Endothelial cell (in vitro differentiated cells): ENCODE results near the gene LRRC39. TPM values are rescaled to one million over a fixed set of nuclear protein-coding genes. Genes with fewer than 3 reads are reported as not detected.

Experiments used
- DNase-seq: peaks from one replicate; pipeline ENCODE4 v3.0.0; 2021; ENCODE audit warnings: low spot score
- H3K27ac Mint-ChIP-seq: one replicate; pipeline ENCODE4 v1.8.0; 2021; ENCODE audit warnings: mixed read lengths, inconsistent platforms; ENCODE audit not compliant: unreplicated experiment
- H3K27me3 Mint-ChIP-seq: one replicate; pipeline ENCODE4 v1.8.0; 2021; ENCODE audit warnings: mild to moderate bottlenecking, moderate library complexity, mixed read lengths, inconsistent platforms; ENCODE audit not compliant: unreplicated experiment
- H3K36me3 Mint-ChIP-seq: one replicate; pipeline ENCODE4 v1.8.0; 2021; ENCODE audit warnings: mild to moderate bottlenecking, low read depth, mixed read lengths, inconsistent platforms; ENCODE audit not compliant: unreplicated experiment
- H3K4me1 Mint-ChIP-seq: one replicate; pipeline ENCODE4 v1.8.0; 2021; ENCODE audit warnings: mild to moderate bottlenecking, mixed read lengths, inconsistent platforms; ENCODE audit not compliant: unreplicated experiment
- H3K4me3 Mint-ChIP-seq: one replicate; pipeline ENCODE4 v1.8.0; 2021; ENCODE audit warnings: mild to moderate bottlenecking, mixed read lengths, inconsistent platforms; ENCODE audit not compliant: unreplicated experiment
- H3K9me3 Mint-ChIP-seq: one replicate; pipeline ENCODE4 v1.8.0; 2021; ENCODE audit warnings: mixed read lengths, inconsistent platforms; ENCODE audit not compliant: unreplicated experiment
- CTCF ChIP-seq: fragments of 200-600 bp; sonication (generic); IDR thresholded peaks from one replicate; pipeline ENCODE4 v1.5.0; 2021; ENCODE audit warnings: antibody characterized with exemption; ENCODE audit not compliant: unreplicated experiment
- total RNA-seq: library from RNA; stranded (reverse); fragmentation: NEBNext Ultra II Directional; extraction: Animal tissue kit (Norgen Biotek cat#: 25700); gene quantifications from one replicate; pipeline ENCODE4 v1.2.1, GENCODE V29; 2021; ENCODE audit not compliant: unreplicated experiment

LRRC39 gene
- total RNA-seq, 1 donor from 2014 or later = 0.64 TPM

GRCh38 chr1:100177295-100178041, 588 bp downstream of the LRRC39 start:
- Mint-ChIP-seq H3K36me3 (no peaks in the 10 kb centered on the region), H3K27ac (no peak overlapping the region), H3K27me3 (peaks cover 2% of the 10 kb centered on the region), H3K4me1 (no peaks in the 10 kb centered on the region), H3K4me3 (no peak overlapping the region), H3K9me3 (no peaks in the 10 kb centered on the region)
- no peak for TF ChIP-seq CTCF
- DNase-seq = no peak

GRCh38 chr1:100168051-100168450, 10.0 kb downstream of the LRRC39 start:
- Mint-ChIP-seq H3K4me1 (no peaks in the 10 kb centered on the region), H3K27ac (no peak overlapping the region), H3K9me3 (no peaks in the 10 kb centered on the region), H3K27me3 (peaks cover 2% of the 10 kb centered on the region), H3K36me3 (no peaks in the 10 kb centered on the region), H3K4me3 (no peak overlapping the region)
- no peak for TF ChIP-seq CTCF
- DNase-seq = no peak

GRCh38 chr1:100164702-100165101, 13.4 kb downstream of the LRRC39 start:
- Mint-ChIP-seq H3K4me3 (no peak overlapping the region), H3K27ac (no peak overlapping the region), H3K36me3 (no peaks in the 10 kb centered on the region), H3K9me3 (no peaks in the 10 kb centered on the region), H3K4me1 (no peaks in the 10 kb centered on the region), H3K27me3 (peaks cover 2% of the 10 kb centered on the region)
- DNase-seq = no peak
- no peak for TF ChIP-seq CTCF

GRCh38 chr1:100164216-100164615, 13.8 kb downstream of the LRRC39 start:
- Mint-ChIP-seq H3K36me3 (no peaks in the 10 kb centered on the region), H3K9me3 (no peaks in the 10 kb centered on the region), H3K27me3 (peaks cover 2% of the 10 kb centered on the region), H3K4me1 (no peaks in the 10 kb centered on the region), H3K4me3 (no peak overlapping the region), H3K27ac (no peak overlapping the region)
- no peak for DNase-seq
- TF ChIP-seq CTCF = no peak

- Mint-ChIP-seq H3K27me3 (peaks cover 2% of the 10 kb centered on the region), H3K9me3 (no peaks in the 10 kb centered on the region), H3K36me3 (no peaks in the 10 kb centered on the region), H3K27ac (no peak overlapping the region), H3K4me1 (no peaks in the 10 kb centered on the region), H3K4me3 (no peak overlapping the region)
- DNase-seq = no peak
- no peak for TF ChIP-seq CTCF
These were observed 15.2 kb downstream of the LRRC39 start for GRCh38 chr1:100162881-100163280.
